ENCODE measurements around the gene CMIP.

- TF ChIP-seq CTCF (IDR thresholded peaks at IDR 0.05) (no peak), POLR2A (IDR thresholded peaks at IDR 0.05) (no peak)
Observed at GRCh38 chr16:81470796-81471636, 26.4 kb downstream of the CMIP start.

All from thyroid gland (tissue), 4 donors.